HG03108 (cell line): ENCODE results near the gene ARHGAP23.

Experiments
- ATAC-seq: cut with Tn5 transposase; IDR thresholded peaks from one replicate; pipeline ENCODE4 v1.9.1; 2021; ENCODE audit warnings: moderate library complexity; ENCODE audit not compliant: unreplicated experiment

The ARHGAP23 gene

DNA sequence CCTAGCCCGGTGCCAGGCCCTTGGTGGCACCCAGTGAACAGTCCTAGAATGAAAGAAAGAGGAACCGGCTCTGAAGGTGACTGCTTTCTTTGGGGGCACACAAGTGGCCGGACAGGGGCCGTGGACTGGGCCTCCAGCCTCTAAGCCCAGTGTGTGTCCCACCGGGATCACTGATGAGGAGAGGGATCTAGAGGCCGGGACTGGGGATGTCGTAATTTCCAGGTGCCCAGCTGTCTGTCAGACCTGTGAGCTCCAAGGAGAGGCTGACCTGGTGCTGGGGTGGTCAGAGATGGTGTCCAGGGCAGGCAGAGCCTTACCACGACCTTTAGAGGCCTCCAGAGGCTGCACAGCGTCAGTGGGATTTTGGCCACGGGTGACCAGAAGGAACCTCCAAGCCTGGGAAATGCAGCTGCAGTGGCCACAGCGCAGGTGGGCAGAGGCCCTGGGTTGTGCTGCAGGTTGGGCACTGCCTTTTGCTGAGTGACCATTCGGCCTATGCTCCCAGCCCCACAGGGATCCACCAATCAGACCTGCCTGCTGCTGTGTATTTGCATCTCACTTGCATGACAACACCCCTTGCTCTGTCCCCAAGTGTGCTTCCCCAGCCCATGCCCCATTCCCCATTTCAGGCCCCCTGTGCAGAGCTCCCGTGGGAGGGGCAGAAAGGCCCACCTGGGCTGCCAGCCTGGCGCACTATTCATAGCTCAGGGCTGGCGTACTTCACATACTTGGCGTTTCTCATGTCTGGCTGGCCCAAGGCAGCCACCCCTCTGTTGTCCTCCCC, 12.5 kb downstream of the ARHGAP23 start:
- ATAC-seq = no peak

DNA sequence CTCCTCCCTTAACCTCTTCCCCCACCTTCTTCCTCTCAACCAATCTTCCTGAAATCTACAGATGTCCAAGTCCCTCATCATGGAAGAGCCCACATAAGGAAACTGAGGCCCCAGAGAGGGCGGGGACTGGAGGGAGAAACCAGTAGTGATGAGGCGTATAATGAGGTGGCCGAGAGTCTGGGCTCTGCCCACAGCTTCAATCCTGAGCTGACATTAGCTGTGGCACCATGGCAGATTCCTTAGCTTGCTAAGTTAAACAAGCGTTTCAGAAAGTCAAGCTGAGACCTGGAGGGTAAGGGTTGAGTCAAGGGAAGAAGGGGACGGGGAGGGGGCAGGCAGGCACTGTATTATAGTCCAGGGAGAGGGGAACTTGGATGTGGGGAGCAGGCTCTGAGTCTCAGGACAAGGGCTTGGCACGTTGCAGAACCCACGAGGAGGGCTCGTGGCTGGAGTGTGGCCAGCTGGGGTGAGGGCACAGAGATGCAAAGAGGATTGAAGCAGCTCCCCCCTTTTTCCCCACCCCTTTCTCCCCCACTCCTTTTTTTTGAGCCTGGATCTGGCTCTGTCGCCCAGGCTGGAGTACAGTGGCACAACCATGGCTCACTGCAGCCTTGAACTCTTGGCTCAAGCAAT, 13.3 kb downstream of the ARHGAP23 start:
- no peak for ATAC-seq

DNA sequence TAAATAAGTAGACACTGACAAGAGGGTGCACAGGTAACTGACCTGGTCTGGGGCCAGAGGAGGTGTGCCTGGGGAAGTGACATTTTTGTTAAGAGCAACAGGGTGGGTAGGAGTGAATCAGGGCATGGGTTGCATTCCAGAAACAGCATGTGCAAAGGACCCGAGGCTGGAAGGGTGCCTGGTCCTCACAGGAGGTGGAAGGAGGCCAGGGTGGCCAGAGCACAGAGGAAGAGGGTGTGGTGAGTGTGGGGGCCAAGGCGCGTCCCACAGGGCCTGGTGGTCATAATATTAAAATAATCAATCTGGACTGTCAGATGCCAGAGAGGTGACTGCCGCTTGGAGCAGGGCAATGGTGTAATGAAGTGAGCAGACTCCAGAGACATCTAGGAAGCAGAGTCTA, 14.3 kb downstream of the ARHGAP23 start:
- no peak for ATAC-seq

DNA sequence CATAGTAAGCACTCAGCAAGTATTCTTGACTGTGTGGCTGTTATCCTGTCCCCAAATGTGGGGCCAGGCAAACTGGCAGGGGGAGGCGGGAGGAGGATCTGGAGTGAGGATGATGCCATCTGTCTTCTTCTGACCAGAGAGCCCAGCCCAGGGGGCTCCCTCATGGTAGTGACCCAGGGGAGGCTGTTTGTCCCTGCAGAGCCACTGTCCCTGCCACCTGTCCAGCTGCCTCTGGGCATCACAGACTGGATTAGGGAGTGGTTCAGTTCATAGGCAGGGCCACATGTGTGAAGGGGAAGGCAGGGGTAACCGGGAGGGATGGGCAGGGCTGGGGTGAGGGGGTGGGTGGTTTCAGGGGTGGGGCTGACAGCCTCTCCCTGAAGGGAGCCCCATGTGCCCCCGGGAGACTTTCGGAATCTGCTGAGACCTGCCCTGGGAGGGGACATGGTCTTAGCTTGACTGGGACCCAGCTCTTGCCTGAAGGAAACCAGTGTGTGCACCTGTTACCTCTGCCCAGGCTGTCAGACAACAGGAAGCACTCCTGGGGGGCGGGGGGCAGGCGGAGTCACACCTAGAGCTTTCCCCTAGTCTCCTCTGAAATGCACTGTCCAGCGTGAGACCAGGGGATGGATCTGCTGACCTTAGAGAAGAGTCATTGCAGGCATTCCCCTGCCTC, 15.2 kb downstream of the ARHGAP23 start:
- no peak for ATAC-seq

DNA sequence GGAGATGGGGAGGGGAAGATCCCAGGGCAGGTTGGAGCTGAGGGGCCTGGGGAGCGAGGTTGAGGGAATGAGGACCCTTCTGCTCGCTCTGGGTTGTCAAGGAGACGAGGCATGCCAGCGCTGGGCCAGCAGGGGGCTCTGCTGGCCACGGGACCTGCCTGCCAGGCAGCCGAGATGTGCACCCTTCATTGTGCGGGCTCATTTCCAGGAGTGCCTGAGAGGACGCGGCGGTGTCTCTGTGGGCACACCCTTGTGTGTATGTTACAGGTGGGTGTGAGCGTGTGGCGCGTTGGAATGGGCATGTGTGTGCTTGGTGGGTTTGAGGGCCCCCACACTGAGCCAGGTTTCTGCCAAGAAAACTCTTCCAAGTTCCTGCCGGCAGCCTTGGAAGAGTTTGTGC, 15.9 kb downstream of the ARHGAP23 start:
- ATAC-seq = no peak

DNA sequence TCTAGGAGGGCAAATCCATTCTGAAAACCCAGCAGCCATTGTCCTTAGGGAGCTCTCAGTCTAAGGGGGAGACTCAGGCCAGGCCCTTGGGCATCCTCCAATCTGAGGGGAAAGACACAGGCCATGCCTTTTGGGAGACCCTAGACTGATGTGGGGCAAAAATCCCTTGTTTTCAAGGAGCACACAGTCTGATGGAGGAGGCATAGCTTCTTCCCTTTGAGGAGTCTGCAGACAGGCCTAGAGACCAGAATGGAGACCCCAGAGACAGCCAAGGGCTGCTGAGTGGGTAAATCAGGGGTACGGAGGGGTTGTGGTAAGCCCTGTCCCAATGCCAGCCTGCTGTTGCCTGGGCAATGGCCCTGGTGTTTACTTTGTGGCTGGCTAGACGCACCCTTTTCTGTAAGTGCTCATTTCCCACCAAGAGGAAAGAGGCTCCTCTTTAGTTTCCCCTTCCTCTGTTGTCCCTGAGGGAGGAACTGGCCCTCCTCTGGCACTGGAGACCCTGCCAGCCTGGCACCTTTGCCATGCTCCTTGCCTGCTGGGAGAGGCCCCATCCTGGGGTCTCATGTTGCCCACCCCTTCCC, 19.3 kb downstream of the ARHGAP23 start:
- no peak for ATAC-seq

DNA sequence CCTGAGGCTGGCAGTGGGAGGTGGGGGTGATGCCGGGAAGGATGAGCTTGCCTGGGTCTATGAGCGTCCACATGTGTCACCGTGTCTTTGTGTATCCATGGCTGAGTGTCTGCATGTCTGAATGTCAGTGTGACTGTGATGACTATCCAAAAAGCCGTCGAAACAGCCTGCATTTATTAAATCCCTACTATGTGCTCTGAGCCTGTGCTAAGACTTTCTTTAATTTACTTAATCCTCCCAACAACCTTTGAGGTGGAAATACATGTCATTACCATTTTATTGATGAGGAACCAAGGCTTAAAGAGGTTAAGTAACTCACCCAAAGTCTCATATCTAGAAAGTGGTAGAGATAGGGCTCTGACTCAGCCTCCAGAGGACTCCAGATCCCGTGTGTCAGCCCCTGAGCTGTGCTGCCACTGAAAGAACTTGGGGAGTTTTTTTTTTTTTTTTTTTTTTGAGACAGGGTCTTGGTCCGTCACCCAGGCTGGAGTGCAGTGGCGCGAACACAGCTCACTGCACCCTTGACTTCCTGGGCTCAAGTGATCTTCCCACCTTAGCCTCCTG, 20.0 kb downstream of the ARHGAP23 start:
- ATAC-seq = no peak

DNA sequence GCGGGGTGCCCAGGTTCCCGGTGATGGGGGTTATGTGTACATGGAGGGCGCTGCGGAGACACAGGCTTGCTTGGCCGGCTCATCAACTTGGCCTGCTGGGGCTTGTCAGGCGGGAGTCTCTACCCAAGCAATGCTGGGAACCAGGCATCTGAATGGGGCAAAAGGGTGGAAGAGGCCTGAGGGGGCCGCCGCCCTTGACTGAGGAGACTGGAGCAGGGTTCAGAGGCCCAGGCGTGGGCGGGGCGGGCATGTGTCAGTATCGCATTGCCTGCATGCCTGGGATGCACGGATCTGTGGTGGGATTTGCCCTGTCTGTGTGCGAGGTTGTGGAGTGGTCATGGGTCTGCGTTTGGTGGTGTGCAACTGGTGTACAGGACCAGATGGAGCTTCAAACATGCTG, 21.1 kb downstream of the ARHGAP23 start:
- no peak for ATAC-seq

DNA sequence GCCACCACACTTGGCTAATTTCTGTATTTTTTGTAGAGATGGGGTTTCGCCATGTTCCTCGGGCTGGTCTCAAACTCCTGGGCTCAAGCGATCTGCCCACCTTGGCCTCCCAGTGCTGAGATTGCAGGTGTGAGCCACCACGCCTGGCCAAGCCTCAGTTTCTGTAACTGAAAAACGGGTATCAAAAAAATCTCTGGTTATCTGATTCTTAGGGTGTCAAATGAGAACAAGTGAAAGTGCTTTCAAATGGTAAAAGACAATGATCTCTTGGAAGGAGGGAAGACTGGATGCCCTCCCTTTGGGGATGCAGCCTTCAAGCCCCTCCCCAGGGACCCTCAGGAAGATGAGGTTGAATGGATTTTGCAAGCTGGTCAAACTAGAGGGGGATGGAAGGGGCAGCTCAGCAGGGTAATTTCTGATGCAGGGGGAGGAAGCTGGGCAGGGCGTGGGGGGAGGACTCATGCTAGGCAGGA, 22.3 kb downstream of the ARHGAP23 start:
- ATAC-seq = no peak

DNA sequence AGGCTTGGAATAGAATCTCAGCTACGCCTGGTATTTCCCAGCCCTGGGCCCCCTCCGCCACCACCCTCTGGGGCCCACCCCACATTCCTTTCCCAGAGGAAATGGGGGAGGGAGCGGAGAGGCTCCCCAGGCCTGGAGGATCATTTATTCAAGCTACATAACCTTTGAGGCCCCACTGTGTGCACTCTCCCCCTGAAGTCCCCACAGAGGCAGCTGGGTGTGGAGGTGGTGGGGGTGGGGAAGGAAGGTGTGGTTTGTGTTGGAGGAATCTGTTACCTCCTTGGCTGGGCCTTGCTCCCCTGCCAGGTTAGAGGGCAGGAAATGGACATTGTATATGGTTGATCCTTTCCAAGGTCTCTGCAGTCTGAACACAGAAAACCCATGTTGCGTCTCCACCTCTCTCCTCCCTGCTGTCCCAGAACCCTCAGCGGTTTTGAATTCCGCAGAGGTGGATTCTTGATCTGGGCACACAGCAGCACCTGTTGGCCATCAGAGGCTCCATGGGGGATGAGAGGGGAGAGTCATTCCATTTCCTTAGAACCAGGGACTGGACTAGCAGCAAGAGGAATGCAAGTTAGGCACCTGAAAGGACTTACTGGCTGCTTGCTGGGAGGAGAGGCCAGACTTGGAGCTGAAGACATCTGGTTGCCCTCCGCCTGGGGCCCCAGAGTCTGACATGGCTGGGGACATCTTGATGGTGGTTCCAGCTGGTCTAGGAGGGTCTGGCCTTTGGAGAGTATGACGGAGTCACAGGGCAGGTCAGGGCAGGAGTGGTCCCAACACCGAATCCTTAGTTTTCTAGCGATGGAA, 23.0 kb downstream of the ARHGAP23 start:
- ATAC-seq = no peak

DNA sequence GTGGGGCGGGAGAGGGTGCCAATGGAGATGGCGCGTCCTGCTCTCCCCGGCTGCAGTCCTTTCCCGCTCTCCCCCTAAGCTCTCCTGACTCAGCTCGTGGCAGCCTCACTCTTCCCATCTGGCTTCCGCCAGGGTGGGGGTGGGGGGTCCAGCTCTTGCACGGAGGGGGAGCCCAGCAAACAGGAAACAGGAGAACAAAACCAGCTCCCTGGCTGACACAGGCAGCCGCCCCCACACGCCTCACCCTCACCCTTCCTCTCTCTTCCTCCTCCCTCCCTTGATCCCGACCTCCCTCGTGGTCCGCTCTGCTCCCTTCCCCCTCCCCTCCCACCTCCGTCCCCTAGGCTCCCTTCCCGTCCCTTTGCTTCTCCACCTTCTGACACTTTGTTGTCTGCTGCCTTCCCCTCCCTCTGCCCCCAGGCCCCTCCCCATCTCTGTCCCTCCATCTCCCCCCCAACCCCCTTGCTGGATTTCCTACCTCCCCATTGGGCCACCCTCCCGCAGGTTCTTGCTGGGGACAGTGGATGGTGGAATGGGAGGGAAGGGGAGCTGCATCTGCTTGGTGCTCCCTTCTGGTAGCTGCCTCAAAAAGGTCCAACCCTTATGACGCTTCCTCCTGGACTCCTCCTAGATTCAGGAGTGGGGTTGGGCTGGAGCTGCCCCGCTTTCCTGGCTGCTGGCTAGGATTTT, 23.7 kb downstream of the ARHGAP23 start:
- ATAC-seq = no peak

DNA sequence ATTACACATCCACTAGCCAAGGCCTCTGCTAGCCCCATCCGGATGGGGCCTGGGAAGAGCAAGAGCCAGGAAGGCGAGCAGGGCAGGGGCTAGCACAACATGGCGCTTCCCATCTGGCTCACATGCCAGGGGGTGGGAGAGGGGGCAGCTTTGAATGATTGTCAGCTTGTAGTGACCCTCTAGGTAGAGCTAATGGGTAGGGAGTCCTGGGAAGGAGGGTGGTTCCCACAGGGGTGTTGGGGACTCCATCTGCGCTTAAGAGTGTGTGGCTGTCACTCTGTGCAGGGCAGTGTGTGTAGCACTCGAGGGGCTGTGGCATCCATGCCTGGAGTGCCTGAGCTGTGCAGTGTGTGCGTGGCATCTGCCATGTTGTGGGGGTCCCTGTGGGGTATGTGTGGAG, 24.5 kb downstream of the ARHGAP23 start:
- ATAC-seq = no peak

DNA sequence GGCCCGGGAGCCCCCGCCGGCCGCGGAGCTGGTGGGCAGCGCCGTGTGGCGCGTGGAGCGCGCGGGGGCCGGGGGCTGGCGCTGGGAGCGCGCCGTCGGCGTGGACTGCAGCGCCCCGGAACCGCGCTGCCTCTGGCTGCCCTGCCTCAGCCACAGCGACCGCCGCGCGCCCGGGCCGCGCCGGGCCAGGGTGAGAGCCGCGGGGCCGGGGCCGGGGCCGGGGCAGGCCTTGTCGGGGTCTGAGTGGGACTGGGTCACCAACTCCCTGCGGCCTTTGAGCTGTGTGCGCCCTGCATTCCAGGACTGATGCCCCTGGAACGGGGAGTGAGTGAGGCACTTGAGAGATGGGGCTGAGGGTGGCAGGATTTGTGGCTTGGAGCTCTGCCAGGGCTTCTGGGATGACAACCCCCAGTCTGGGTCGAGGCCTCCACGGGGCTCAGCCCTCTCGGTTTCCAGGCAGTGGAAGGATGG, 25.7 kb downstream of the ARHGAP23 start:
- ATAC-seq = no peak

DNA sequence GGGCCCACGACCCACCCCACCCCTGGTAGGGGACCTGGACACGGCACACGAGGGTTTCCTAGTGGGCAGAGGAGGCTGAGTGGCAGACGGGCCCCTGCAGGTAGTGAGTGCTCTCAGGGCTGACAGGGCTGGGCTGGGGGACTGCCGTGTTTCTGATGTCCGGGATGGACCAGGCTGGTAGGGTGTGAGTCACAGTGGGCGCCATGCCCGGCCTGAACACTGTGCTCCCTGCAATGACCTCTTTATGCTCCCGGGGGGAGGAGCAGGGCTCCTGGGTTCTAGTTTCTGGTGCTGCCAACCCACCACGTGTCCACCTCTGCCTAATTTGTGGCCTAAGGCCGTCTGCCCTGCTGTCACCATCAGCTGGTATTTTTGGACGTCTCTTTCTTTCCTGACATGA, 26.3 kb downstream of the ARHGAP23 start:
- no peak for ATAC-seq

DNA sequence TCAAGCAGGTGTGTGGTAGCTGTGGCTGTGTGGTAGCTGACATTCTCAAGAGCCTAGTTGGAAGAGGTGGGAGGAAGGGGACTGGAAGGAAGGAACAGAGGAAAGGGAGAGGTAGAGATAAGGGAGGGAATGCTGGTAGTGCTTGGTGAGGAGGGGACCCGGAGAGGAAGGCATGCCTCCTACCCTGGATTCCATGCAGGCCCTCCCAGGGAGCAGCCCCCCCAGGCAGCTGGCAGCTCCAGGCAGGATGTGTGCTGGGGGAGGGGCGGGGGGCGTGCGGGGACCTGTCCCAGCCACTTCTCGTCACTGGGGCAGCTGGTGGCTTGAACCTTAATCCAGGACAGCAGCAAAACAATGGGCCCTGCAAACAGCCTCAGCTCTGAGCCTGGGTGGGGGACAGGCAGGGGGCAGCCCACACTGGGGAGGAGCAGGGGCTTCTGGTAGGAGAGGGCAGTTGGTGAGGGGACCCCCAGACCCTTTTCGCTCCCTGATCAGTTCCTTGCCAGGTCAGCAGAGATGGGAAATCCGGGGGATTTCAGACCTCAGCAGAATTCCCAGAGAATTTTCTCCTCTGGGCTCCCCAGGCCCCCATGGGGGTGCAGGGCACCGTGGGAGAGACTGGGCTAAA, 27.1 kb downstream of the ARHGAP23 start:
- ATAC-seq = no peak

DNA sequence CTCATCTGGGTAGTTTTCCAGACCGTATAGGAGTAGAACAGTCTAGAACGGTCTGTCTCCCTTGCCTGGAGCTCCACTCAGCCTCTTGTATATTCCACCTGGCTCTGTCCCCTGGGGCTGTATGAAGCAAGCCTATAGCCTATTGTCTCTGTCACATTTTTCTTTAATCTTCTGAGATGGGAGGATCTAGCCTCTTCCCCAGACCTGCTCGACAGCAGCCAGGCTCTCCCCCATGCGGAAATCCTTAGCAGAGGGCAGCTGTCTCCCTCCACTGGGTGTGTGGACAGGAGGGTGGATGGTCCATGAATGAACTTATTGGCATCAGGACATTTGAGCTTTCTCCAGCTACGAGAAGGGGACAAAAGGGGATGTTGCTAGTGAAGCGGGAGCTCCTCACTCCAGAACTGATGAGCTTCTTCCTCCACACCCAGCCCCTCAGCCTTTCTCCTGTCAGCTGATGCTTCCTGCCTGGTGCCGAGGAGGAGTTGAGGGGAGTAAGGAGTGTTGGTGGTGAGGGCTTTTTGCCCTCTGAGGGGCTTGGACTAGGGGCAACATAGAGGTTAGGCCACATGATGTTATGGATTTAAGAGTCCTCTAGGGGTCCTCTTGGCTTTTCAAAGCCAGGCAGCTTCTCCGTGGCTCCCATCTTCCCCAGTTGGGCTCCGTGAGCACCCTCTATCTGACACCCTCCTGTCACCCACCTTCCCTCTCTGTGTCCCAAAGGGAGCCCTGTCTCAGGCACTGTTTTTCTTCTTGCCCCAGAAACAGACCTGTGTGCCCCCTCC, 28.0 kb downstream of the ARHGAP23 start:
- ATAC-seq = no peak

DNA sequence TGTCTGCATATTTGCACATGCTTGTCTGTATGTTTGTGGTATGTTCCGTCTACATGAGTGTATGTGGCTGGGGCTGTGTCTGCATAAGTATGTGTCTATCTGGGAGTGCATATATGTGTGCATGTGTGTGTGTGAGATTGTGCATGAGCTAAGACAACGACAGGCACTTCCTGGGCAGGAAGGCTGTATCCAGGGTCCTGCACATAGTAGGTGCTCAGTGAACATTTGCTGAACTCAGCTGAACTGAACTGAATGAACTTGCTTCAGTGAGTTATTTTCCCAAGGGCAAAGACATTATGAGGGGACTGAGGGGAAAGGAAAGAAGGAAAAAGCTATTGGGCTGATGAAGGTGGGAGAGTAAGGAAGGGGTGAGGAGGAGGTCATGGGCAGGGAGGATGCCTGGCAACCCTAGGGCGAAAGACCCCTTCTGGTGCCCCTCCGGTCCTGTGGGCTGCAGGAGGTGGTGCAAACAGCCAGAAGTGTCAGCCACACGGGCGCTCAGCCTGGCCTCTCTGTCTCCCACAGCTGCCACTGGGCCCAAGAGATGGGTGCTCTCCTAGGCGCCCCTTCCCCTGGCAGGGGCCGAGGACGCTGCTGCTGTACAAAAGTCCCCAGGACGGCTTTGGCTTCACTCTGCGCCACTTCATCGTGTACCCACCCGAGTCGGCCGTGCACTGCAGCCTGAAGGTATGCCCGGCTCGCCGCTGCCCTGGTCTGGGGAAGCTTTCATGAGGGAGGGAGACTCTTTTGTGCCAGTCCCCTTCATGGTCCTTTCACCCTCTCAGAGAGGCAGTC, 29.5 kb downstream of the ARHGAP23 start:
- ATAC-seq = no peak

DNA sequence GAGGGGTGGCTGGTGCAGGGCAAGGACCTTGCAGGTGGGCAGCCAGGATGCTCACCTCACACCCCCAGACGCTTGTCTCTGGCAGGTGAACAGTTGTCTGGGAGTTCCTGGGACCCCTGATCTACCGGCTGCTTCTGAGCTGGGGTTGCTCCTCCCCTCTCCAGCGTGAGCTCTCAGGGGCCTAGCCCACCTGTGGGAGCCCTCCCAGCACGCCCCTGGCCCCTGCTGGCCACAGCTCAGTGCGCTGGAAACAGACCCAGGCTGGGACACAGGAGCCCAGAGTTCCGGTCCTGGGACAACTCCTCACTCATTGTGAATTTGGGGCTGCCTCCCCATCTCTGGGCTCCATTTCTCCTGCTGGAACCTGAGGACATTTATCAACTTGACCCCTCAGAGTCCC, 30.3 kb downstream of the ARHGAP23 start:
- ATAC-seq = no peak
